ENCODE data around the gene IQSEC1.

- TF ChIP-seq EZH2 (IDR thresholded peaks at IDR 0.05; ENCODE audit: low read depth, unreplicated experiment): no peak
- no peak for TF ChIP-seq POLR2AphosphoS5 (IDR thresholded peaks at IDR 0.05; ENCODE audit: low read depth)
- TF ChIP-seq CTCF (conservative IDR thresholded peaks at IDR 0.05; ENCODE audit: low read depth in 2 of 2): no peak
- TF ChIP-seq JUNB (IDR thresholded peaks at IDR 0.05; ENCODE audit: unreplicated experiment): no peak
- no peak for TF ChIP-seq CREB1 (CRISPR knock-in tag; IDR thresholded peaks at IDR 0.05; ENCODE audit: low read depth)
- no peak for TF ChIP-seq EZH2phosphoT487 (IDR thresholded peaks at IDR 0.05; ENCODE audit: unreplicated experiment)
- TF ChIP-seq, protein P1, sequence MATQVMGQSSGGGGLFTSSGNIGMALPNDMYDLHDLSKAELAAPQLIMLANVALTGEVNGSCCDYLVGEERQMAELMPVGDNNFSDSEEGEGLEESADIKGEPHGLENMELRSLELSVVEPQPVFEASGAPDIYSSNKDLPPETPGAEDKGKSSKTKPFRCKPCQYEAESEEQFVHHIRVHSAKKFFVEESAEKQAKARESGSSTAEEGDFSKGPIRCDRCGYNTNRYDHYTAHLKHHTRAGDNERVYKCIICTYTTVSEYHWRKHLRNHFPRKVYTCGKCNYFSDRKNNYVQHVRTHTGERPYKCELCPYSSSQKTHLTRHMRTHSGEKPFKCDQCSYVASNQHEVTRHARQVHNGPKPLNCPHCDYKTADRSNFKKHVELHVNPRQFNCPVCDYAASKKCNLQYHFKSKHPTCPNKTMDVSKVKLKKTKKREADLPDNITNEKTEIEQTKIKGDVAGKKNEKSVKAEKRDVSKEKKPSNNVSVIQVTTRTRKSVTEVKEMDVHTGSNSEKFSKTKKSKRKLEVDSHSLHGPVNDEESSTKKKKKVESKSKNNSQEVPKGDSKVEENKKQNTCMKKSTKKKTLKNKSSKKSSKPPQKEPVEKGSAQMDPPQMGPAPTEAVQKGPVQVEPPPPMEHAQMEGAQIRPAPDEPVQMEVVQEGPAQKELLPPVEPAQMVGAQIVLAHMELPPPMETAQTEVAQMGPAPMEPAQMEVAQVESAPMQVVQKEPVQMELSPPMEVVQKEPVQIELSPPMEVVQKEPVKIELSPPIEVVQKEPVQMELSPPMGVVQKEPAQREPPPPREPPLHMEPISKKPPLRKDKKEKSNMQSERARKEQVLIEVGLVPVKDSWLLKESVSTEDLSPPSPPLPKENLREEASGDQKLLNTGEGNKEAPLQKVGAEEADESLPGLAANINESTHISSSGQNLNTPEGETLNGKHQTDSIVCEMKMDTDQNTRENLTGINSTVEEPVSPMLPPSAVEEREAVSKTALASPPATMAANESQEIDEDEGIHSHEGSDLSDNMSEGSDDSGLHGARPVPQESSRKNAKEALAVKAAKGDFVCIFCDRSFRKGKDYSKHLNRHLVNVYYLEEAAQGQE (IDR thresholded peaks at IDR 0.05; ENCODE audit: unreplicated experiment): no peak
- no peak for TF ChIP-seq STAT1 (IDR thresholded peaks at IDR 0.05; ENCODE audit: unreplicated experiment)
- no peak for TF ChIP-seq ZNF462 (CRISPR knock-in tag; IDR thresholded peaks at IDR 0.05)
- no peak for TF ChIP-seq NANOG (IDR thresholded peaks at IDR 0.05; ENCODE audit: borderline replicate concordance)
- TF ChIP-seq, protein P2, sequence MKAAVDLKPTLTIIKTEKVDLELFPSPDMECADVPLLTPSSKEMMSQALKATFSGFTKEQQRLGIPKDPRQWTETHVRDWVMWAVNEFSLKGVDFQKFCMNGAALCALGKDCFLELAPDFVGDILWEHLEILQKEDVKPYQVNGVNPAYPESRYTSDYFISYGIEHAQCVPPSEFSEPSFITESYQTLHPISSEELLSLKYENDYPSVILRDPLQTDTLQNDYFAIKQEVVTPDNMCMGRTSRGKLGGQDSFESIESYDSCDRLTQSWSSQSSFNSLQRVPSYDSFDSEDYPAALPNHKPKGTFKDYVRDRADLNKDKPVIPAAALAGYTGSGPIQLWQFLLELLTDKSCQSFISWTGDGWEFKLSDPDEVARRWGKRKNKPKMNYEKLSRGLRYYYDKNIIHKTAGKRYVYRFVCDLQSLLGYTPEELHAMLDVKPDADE (IDR thresholded peaks at IDR 0.05): no peak
- TF ChIP-seq ZNF331 (CRISPR knock-in tag; IDR thresholded peaks at IDR 0.05; ENCODE audit: low read depth): no peak
Measured at GRCh38 chr3:12885583-12885930, 187.7 kb downstream of the IQSEC1 start.
